HepG2 (cell line): ENCODE results near the gene INAFM2. TPM values are rescaled to one million over a fixed set of nuclear protein-coding genes. Genes with fewer than 3 reads are reported as not detected.

ENCODE experiments used
- AKNA ChIP-seq: sonication (generic); formaldehyde crosslinking; IDR thresholded peaks from 2 replicates; pipeline ENCODE4 v1.4.0; 2020; ENCODE audit warnings: missing genetic modification reagents, borderline replicate concordance
- CREB3 ChIP-seq: sonication (generic); formaldehyde crosslinking; IDR thresholded peaks from 2 replicates; pipeline ENCODE4 v1.5.0; 2020; ENCODE audit warnings: missing genetic modification reagents
- FOXP4 ChIP-seq: sonication (generic); formaldehyde crosslinking; IDR thresholded peaks from 2 replicates; pipeline ENCODE4 v1.4.0; 2020; ENCODE audit warnings: missing genetic modification reagents
- IKZF1 ChIP-seq: fragments of 450-650 bp; IDR thresholded peaks from 2 replicates; pipeline ENCODE4 v1.7.1; 2016
- KDM1A ChIP-seq: IDR thresholded peaks from 2 replicates; pipeline ENCODE4 v1.6.1; 2016; ENCODE audit warnings: missing compliant biosample characterization
- KLF13 ChIP-seq: sonication (generic); formaldehyde crosslinking; IDR thresholded peaks from 2 replicates; pipeline ENCODE4 v1.4.0; 2020; ENCODE audit warnings: mild to moderate bottlenecking, missing genetic modification reagents
- LBX2 ChIP-seq: sonication (generic); formaldehyde crosslinking; IDR thresholded peaks from 2 replicates; pipeline ENCODE4 v1.5.0; 2020; ENCODE audit warnings: missing genetic modification reagents, mild to moderate bottlenecking, borderline replicate concordance
- NFE2 ChIP-seq: sonication (generic); formaldehyde crosslinking; IDR thresholded peaks from 2 replicates; pipeline ENCODE4 v1.4.0; 2020; ENCODE audit warnings: missing genetic modification reagents
- SATB2 ChIP-seq: sonication (generic); formaldehyde crosslinking; IDR thresholded peaks from 2 replicates; pipeline ENCODE4 v1.5.0; 2020; ENCODE audit warnings: missing genetic modification reagents
- SMARCE1 ChIP-seq: fragments of 450-650 bp; IDR thresholded peaks from 2 replicates; pipeline ENCODE4 v1.6.1; 2017; ENCODE audit warnings: borderline replicate concordance
- TMF1 ChIP-seq: sonication (generic); formaldehyde crosslinking; IDR thresholded peaks from 2 replicates; pipeline ENCODE4 v1.8.1; 2022; ENCODE audit warnings: low read depth, missing genetic modification reagents
- TRIM22 ChIP-seq: fragments of 450-650 bp; IDR thresholded peaks from 2 replicates; pipeline ENCODE4 v1.6.1; 2017
- ZMYM3 ChIP-seq: sonication (generic); formaldehyde crosslinking; IDR thresholded peaks from 2 replicates; pipeline ENCODE4 v1.5.1; 2020; ENCODE audit warnings: mild to moderate bottlenecking, missing genetic modification reagents
- ZNF20 ChIP-seq: sonication (generic); formaldehyde crosslinking; IDR thresholded peaks from 2 replicates; pipeline ENCODE4 v1.4.0; 2020; ENCODE audit warnings: mild to moderate bottlenecking, moderate library complexity, missing genetic modification reagents
- ZNF34 ChIP-seq: sonication (generic); formaldehyde crosslinking; IDR thresholded peaks from 2 replicates; pipeline ENCODE4 v1.4.0; 2020; ENCODE audit warnings: mild to moderate bottlenecking, missing genetic modification reagents, borderline replicate concordance
- ZNF503 ChIP-seq: sonication (generic); formaldehyde crosslinking; IDR thresholded peaks from 2 replicates; pipeline ENCODE4 v1.4.0; 2020; ENCODE audit warnings: missing genetic modification reagents
- ZSCAN20 ChIP-seq: sonication (generic); formaldehyde crosslinking; IDR thresholded peaks from 2 replicates; pipeline ENCODE4 v1.4.0; 2020; ENCODE audit warnings: missing genetic modification reagents, mild to moderate bottlenecking, borderline replicate concordance
- polyA plus RNA-seq, 8 experiments: library from polyadenylated mRNA; depleted of rRNA in 3 of 8; stranded (reverse) in 7 of 8; unstranded in 1 of 8; fragments of >200 nt; fragmentation: Illumina TruSeq in 4 of 8; extraction: Trizol in 4 of 8; gene quantifications; 2 replicates each; pipeline versions ENCODE4 v1.2.1 to v1.2.3, GENCODE V29; 2011 to 2016; ENCODE audit warnings: low read depth in 4 of 8, missing spikeins in 1 of 8, mixed read lengths in 1 of 8; ENCODE audit not compliant: insufficient read depth in 1 of 8
- total RNA-seq, 5 experiments: library from RNA; depleted of rRNA; stranded (reverse); fragments of >200 nt; fragmentation: Illumina TruSeq; extraction: Trizol; gene quantifications; 2 replicates each; pipeline ENCODE4 v1.2.3, GENCODE V29; 2016; ENCODE audit warnings: low read depth in 1 of 5

INAFM2 gene
- total and polyA plus RNA-seq, 2 of the 13 experiments (the other 11 are each of a cell fraction or from before 2014, with no cell fraction given), result 5.5 to 6.5 TPM

- TF ChIP-seq AKNA (CRISPR knock-in tag), result peak; percentile 98
- TF ChIP-seq SMARCE1, result no peak
- peak; percentile 97 for TF ChIP-seq ZSCAN20 (CRISPR knock-in tag)
- no peak for TF ChIP-seq ZNF34
- peak; percentile 60; the same call in 1 of the 2 replicates for TF ChIP-seq KLF13 (CRISPR knock-in tag)
- TF ChIP-seq SATB2 (CRISPR knock-in tag), result peak; percentile 97
- TF ChIP-seq NFE2 (CRISPR knock-in tag), result 0 out of 2 replicates have a peak, but pooled peaks have one; percentile 38
- no peak for TF ChIP-seq TRIM22
- 0 out of 2 replicates have a peak, but pooled peaks have one; percentile 78 for TF ChIP-seq ZNF20 (CRISPR knock-in tag)
- peak; percentile 86 for TF ChIP-seq ZNF503 (CRISPR knock-in tag)
- peak; percentile 80; the same call in 1 of the 2 replicates for TF ChIP-seq TMF1
- TF ChIP-seq KDM1A (CRISPR knock-in tag), result 0 out of 2 replicates have a peak, but pooled peaks have one; percentile 14
- peak; percentile 99; the same call in 1 of the 2 replicates for TF ChIP-seq LBX2 (CRISPR knock-in tag)
- peak; percentile 57; the same call in 1 of the 2 replicates for TF ChIP-seq FOXP4
- TF ChIP-seq ZMYM3, result no peak
- TF ChIP-seq IKZF1, result no peak
- peak; percentile 99 for TF ChIP-seq CREB3
Measured at GRCh38 chr15:40367686-40368611, 44.5 kb downstream of the INAFM2 start (continued).
